HepG2 (cell line): Measurements from ENCODE around the gene LIME1. TPM values are rescaled to one million over a fixed set of nuclear protein-coding genes. Genes with fewer than 3 reads are reported as not detected.

Source experiments
- AHR ChIP-seq: IDR thresholded peaks from 2 replicates; pipeline ENCODE4 v1.6.1; 2018; ENCODE audit warnings: missing genetic modification reagents, missing compliant biosample characterization
- HNF4A ChIP-seq: sonication (generic); formaldehyde crosslinking; IDR thresholded peaks from 2 replicates; pipeline ENCODE4 v1.4.0; 2020; ENCODE audit warnings: missing genetic modification reagents
- PITX1 ChIP-seq: sonication (generic); formaldehyde crosslinking; IDR thresholded peaks from 2 replicates; pipeline ENCODE4 v1.5.1; 2020; ENCODE audit warnings: mild to moderate bottlenecking, missing genetic modification reagents
- ZNF563 ChIP-seq: sonication (generic); formaldehyde crosslinking; IDR thresholded peaks from 2 replicates; pipeline ENCODE4 v1.8.0; 2022; ENCODE audit warnings: mild to moderate bottlenecking, moderate library complexity, missing genetic modification reagents
- ZNF678 ChIP-seq: sonication (generic); formaldehyde crosslinking; IDR thresholded peaks from 2 replicates; pipeline ENCODE4 v1.4.0; 2020; ENCODE audit warnings: mild to moderate bottlenecking, missing genetic modification reagents
- polyA plus RNA-seq, 8 experiments: library from polyadenylated mRNA; depleted of rRNA in 3 of 8; stranded (reverse) in 7 of 8; unstranded in 1 of 8; fragments of >200 nt; fragmentation: Illumina TruSeq in 4 of 8; extraction: Trizol in 4 of 8; gene quantifications; 2 replicates each; pipeline versions ENCODE4 v1.2.1 to v1.2.3, GENCODE V29; 2011 to 2016; ENCODE audit warnings: low read depth in 4 of 8, missing spikeins in 1 of 8, mixed read lengths in 1 of 8; ENCODE audit not compliant: insufficient read depth in 1 of 8
- total RNA-seq, 5 experiments: library from RNA; depleted of rRNA; stranded (reverse); fragments of >200 nt; fragmentation: Illumina TruSeq; extraction: Trizol; gene quantifications; 2 replicates each; pipeline ENCODE4 v1.2.3, GENCODE V29; 2016; ENCODE audit warnings: low read depth in 1 of 5
- TF ChIP-seq, protein P1 (sequence below): sonication (generic); formaldehyde crosslinking; conservative IDR thresholded peaks from 2 replicates; pipeline ENCODE4 v1.4.0; 2020; ENCODE audit warnings: mild to moderate bottlenecking, missing genetic modification reagents, moderate library complexity
- TF ChIP-seq, protein P2 (sequence below): sonication (generic); formaldehyde crosslinking; IDR thresholded peaks from 2 replicates; pipeline ENCODE4 v1.4.0; 2020; ENCODE audit warnings: low read depth, missing genetic modification reagents

LIME1 gene
- total and polyA plus RNA-seq, 2 of the 13 experiments (the other 11 are each of a cell fraction or from before 2014, with no cell fraction given): 13.0 to 61.5 TPM

DNA sequence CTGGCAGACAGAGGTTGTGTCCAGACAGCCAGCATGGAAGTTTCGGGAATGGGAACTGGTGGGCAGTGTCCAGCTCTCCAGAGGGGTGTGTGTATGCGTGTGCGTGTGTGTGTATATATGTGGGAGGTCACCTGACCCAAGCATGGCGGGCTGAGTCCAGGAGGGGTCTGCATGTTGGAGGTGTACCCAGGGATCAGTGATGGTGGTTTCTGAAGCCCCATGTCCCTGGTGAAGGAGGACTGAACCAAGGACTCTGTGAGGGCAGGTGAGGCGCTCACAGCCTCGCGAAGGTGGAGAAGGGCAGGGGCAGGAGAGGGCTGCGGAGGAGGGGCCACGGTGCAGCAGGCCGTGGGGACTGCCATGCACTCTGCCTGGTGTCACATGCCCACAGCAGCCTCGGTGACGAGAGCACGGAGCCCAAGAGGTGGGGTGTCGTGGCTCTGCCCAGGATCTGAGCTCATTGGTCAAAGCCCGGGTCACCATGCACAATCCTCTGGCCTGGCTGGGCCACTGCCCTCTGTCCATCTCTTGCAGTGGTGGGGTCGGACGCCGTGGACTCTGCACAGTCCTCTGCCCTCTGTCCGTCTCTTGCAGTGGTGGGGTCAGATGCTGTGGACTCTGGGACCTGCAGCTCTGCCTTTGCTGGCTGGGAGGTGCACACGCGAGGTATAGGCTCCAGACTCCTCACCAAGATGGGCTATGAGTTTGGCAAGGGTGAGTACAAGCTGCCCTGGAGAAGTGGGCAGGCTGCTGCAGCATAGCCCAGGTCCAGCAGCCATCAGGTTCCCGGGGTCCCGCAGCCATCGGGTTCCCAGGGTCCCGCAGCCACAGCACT is 2.1 kb upstream of the LIME1 start (continued):
- TF ChIP-seq, protein P1, sequence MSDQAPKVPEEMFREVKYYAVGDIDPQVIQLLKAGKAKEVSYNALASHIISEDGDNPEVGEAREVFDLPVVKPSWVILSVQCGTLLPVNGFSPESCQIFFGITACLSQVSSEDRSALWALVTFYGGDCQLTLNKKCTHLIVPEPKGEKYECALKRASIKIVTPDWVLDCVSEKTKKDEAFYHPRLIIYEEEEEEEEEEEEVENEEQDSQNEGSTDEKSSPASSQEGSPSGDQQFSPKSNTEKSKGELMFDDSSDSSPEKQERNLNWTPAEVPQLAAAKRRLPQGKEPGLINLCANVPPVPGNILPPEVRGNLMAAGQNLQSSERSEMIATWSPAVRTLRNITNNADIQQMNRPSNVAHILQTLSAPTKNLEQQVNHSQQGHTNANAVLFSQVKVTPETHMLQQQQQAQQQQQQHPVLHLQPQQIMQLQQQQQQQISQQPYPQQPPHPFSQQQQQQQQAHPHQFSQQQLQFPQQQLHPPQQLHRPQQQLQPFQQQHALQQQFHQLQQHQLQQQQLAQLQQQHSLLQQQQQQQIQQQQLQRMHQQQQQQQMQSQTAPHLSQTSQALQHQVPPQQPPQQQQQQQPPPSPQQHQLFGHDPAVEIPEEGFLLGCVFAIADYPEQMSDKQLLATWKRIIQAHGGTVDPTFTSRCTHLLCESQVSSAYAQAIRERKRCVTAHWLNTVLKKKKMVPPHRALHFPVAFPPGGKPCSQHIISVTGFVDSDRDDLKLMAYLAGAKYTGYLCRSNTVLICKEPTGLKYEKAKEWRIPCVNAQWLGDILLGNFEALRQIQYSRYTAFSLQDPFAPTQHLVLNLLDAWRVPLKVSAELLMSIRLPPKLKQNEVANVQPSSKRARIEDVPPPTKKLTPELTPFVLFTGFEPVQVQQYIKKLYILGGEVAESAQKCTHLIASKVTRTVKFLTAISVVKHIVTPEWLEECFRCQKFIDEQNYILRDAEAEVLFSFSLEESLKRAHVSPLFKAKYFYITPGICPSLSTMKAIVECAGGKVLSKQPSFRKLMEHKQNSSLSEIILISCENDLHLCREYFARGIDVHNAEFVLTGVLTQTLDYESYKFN (CRISPR knock-in tag): peak; percentile 73; the same call in 1 of the 2 replicates
- no peak; the same call in 1 of the 2 replicates for TF ChIP-seq ZNF678
- TF ChIP-seq AHR (CRISPR knock-in tag): no peak
- TF ChIP-seq ZNF563 (CRISPR knock-in tag): 0 out of 2 replicates have a peak, but pooled peaks have one; percentile 6
- peak; percentile 97 for TF ChIP-seq HNF4A
- TF ChIP-seq PITX1 (CRISPR knock-in tag): peak; percentile 41; the same call in 1 of the 2 replicates
- TF ChIP-seq, protein P2, sequence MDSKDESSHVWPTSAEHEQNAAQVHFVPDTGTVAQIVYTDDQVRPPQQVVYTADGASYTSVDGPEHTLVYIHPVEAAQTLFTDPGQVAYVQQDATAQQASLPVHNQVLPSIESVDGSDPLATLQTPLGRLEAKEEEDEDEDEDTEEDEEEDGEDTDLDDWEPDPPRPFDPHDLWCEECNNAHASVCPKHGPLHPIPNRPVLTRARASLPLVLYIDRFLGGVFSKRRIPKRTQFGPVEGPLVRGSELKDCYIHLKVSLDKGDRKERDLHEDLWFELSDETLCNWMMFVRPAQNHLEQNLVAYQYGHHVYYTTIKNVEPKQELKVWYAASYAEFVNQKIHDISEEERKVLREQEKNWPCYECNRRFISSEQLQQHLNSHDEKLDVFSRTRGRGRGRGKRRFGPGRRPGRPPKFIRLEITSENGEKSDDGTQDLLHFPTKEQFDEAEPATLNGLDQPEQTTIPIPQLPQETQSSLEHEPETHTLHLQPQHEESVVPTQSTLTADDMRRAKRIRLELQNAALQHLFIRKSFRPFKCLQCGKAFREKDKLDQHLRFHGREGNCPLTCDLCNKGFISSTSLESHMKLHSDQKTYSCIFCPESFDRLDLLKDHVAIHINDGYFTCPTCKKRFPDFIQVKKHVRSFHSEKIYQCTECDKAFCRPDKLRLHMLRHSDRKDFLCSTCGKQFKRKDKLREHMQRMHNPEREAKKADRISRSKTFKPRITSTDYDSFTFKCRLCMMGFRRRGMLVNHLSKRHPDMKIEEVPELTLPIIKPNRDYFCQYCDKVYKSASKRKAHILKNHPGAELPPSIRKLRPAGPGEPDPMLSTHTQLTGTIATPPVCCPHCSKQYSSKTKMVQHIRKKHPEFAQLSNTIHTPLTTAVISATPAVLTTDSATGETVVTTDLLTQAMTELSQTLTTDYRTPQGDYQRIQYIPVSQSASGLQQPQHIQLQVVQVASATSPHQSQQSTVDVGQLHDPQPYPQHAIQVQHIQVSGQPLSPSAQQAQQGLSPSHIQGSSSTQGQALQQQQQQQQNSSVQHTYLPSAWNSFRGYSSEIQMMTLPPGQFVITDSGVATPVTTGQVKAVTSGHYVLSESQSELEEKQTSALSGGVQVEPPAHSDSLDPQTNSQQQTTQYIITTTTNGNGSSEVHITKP (CRISPR knock-in tag): no peak
